ENCODE results near the gene SERTAD4. TPM values are rescaled to one million over a fixed set of nuclear protein-coding genes. Genes with fewer than 3 reads are reported as not detected.

The SERTAD4 gene
- total RNA-seq, 6 donors from 2014 or later, result 2.0 to 11.5 (median 5.5) TPM

- 64 to 74% methylated on average over 8 of the region's 8 CpGs for WGBS, 2 donors
- no peaks in the 10 kb centered on the region for H3K9me3 ChIP-seq
- no peak overlapping the region for H3K4me3 ChIP-seq
- no peaks in the 10 kb centered on the region for H3K27me3 ChIP-seq
- H3K27ac ChIP-seq, result no peak overlapping the region
- ATAC-seq (ENCODE audit: low FRiP score in 2 of 2) (no peak), DNase-seq (no peak)
- no peaks in the 10 kb centered on the region for H3K36me3 ChIP-seq
- peaks cover 13 to 32% (median 28%) of the 10 kb centered on the region in 4 donors for H3K4me1 ChIP-seq
- TF ChIP-seq POLR2AphosphoS5 (IDR thresholded peaks at IDR 0.05), result no peak
- no peak for TF ChIP-seq POLR2A (IDR thresholded peaks at IDR 0.05)
- TF ChIP-seq CTCF (IDR thresholded peaks at IDR 0.05), result no peak
- TF ChIP-seq EP300 (IDR thresholded peaks at IDR 0.05), result no peak
These were observed 58.6 kb downstream of the SERTAD4 start for GRCh38 chr1:210291081-210291764.

- no peaks in the 10 kb centered on the region for H3K9me3 ChIP-seq
- TF ChIP-seq EP300 (IDR thresholded peaks at IDR 0.05) (no peak), CTCF (IDR thresholded peaks at IDR 0.05) (no peak), POLR2AphosphoS5 (IDR thresholded peaks at IDR 0.05) (no peak), POLR2A (IDR thresholded peaks at IDR 0.05) (no peak)
- ATAC-seq (ENCODE audit: low FRiP score in 2 of 2) (peak in 1 of 2 donors; percentile 41), DNase-seq (no peak)
- H3K4me3 ChIP-seq, result peak overlapping the region in 3 of 4 donors; percentile 40 to 57 (median 50)
- no peaks in the 10 kb centered on the region for H3K27me3 ChIP-seq
- no peaks in the 10 kb centered on the region for H3K36me3 ChIP-seq
- WGBS, 2 donors, result 33 to 35% methylated on average over 5 to 9 of the region's 9 CpGs
- H3K4me1 ChIP-seq, result peaks cover 13 to 32% (median 28%) of the 10 kb centered on the region in 4 donors
- H3K27ac ChIP-seq, result peak overlapping the region; percentile 72 to 82 (median 75)
These were observed 59.2 kb downstream of the SERTAD4 start for GRCh38 chr1:210291786-210292230.

DNA sequence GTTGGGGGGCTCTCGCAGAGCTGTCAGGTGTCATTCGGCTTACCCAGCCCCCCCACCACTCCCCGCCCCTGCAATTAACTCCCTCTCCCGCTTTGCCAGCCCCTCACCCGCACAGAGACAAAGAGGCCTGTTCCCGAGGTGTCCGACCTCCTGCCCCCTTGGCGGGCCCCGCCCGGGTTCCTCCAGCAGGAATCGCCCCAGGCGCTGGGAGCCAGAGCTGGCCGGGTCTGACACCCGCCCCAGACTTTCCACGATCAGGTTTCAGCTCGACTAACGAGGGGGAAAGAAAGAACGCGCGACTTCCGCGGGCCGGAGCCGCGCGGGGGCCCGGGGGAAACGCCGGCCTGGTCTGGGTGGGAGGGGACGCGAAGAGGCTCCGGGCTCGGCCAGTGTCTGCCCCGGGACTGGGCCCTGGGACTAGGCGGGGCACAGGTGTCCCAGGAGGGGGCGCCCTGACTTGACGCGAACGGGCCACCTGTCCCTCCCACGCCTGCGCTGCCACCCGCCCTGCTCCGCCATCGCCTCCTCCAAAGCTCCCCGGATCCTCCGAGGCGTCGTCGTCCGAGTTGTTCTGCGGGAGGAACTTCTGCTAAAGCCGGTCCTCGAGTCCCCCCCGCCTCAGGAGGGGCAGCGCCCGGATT is 59.8 kb downstream of the SERTAD4 start:
- Histone ChIP-seq H3K36me3 (no peaks in the 10 kb centered on the region), H3K9me3 (no peaks in the 10 kb centered on the region), H3K4me1 (peaks cover 13 to 32% (median 28%) of the 10 kb centered on the region in 4 donors), H3K4me3 (peak overlapping the region; percentile 15 to 57 (median 45)), H3K27ac (peak overlapping the region; percentile 72 to 82 (median 75)), H3K27me3 (no peaks in the 10 kb centered on the region)
- peak; percentile 87 to 91 for DNase-seq
- WGBS, 2 donors, result 2 to 3% methylated on average over 25 to 48 of the region's 56 CpGs
- TF ChIP-seq EP300 (IDR thresholded peaks at IDR 0.05), result no peak
- TF ChIP-seq POLR2A (IDR thresholded peaks at IDR 0.05), result peak in 2 of 4 donors; percentile 39 to 51
- no peak for TF ChIP-seq POLR2AphosphoS5 (IDR thresholded peaks at IDR 0.05)
- TF ChIP-seq CTCF (IDR thresholded peaks at IDR 0.05), result peak in 5 of 6 experiments; percentile 24 to 55 (median 40)
- peak; percentile 71 to 92 for ATAC-seq (ENCODE audit: low FRiP score in 2 of 2)

DNA sequence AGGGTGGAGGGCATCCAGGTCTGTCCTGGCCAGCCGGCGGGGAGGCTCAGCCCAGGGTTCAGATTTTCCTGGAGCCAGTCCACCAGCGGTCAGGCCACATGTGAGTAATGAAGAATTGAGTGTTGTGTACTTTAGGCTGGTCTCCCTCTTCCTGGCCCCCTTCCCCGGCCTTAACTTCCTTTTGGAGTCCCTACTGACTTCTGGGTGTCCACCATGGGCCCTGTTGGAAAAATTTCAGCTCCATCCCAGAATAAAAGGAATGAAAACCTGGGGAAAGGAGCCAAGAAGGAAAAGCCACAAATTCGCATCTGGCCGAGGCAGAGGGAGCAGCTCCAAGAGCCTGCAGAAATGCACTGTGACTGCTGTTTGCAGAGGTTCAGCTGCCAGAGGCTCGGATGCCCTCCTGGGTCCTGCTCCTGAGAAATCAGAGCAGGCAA is 60.6 kb downstream of the SERTAD4 start:
- peak overlapping the region in 3 of 4 donors; percentile 40 to 57 (median 50) for H3K4me3 ChIP-seq
- peaks cover 13 to 32% (median 28%) of the 10 kb centered on the region in 4 donors for H3K4me1 ChIP-seq
- peak overlapping the region; percentile 72 to 82 (median 75) for H3K27ac ChIP-seq
- no peaks in the 10 kb centered on the region for H3K27me3 ChIP-seq
- H3K9me3 ChIP-seq, result no peaks in the 10 kb centered on the region
- WGBS, 2 donors, result 44 to 57% methylated on average over 7 of the region's 7 CpGs
- TF ChIP-seq POLR2A (IDR thresholded peaks at IDR 0.05) (no peak), POLR2AphosphoS5 (IDR thresholded peaks at IDR 0.05) (no peak), CTCF (IDR thresholded peaks at IDR 0.05) (no peak), EP300 (IDR thresholded peaks at IDR 0.05) (no peak)
- H3K36me3 ChIP-seq, result no peaks in the 10 kb centered on the region
- DNase-seq (peak in 1 of 2 donors; percentile 43), ATAC-seq (ENCODE audit: low FRiP score in 2 of 2) (peak in 1 of 2 donors; percentile 74)
